Fibroblast of villous mesenchyme (primary cell): ENCODE data around the gene EBLN1. TPM values are rescaled to one million over a fixed set of nuclear protein-coding genes. Genes with fewer than 3 reads are reported as not detected.

Experiments
- DNase-seq: peaks from one replicate; pipeline ENCODE4 v3.0.0-alpha.2; 2010; ENCODE audit warnings: low read depth
- H3K4me3 ChIP-seq: 2 replicates; pipeline ENCODE4 v1.5.1; 2011; ENCODE audit warnings: low read depth, mild to moderate bottlenecking, low read length
- CTCF ChIP-seq: IDR thresholded peaks from 2 replicates; pipeline ENCODE4 v1.5.1; 2012; ENCODE audit warnings: low read depth, mild to moderate bottlenecking, low read length; ENCODE audit not compliant: insufficient read depth
- total RNA-seq: library from RNA; depleted of rRNA; stranded (reverse); fragments of >200 nt; gene quantifications from 2 replicates; pipeline ENCODE4 v1.2.3, GENCODE V29; 2012

Gene EBLN1
- total RNA-seq: not detected in 2 replicates

GRCh38 chr10:22217842-22218241 is at the start of gene EBLN1:
TSS of gene EBLN1 (minus strand) at chr10:22218015. CDS start at chr10:22209983, 8,032 bp downstream.
- H3K4me3 ChIP-seq: no peak within 1 kb of the TSS
- DNase-seq: no peak
- TF ChIP-seq CTCF: no peak

- DNase-seq: no peak
- H3K4me3 ChIP-seq: no peak overlapping the region
- no peak for TF ChIP-seq CTCF
Measured at GRCh38 chr10:22265839-22266537, 48.2 kb upstream of the EBLN1 start.

- no peak for TF ChIP-seq CTCF
- H3K4me3 ChIP-seq: no peak overlapping the region
- DNase-seq: no peak
Measured at GRCh38 chr10:22263106-22263505, 45.3 kb upstream of the EBLN1 start.

GRCh38 chr10:22259280-22259679 is 41.5 kb upstream of the EBLN1 start:
- no peak for TF ChIP-seq CTCF
- no peak overlapping the region for H3K4me3 ChIP-seq
- DNase-seq: peak; percentile 7

- H3K4me3 ChIP-seq: no peak overlapping the region
- no peak for TF ChIP-seq CTCF
- no peak for DNase-seq
Measured at GRCh38 chr10:22258471-22258870, 40.7 kb upstream of the EBLN1 start.

- no peak for DNase-seq
- H3K4me3 ChIP-seq: no peak overlapping the region
- TF ChIP-seq CTCF: no peak
Measured at GRCh38 chr10:22253580-22253882, 35.7 kb upstream of the EBLN1 start.
